Activated CD4-positive, alpha-beta memory T cell treated with anti-CD3 and anti-CD28 coated beads for 36 hours (primary cell): ENCODE measurements around the gene GDI2. TPM values are rescaled to one million over a fixed set of nuclear protein-coding genes. Genes with fewer than 3 reads are reported as not detected.
A peak's percentile ranks its signal among the peaks of the same experiment; 100 is the strongest.
"Not testable (repeated sequence)": the region's sequence is repeated elsewhere in the genome, so short reads cannot be mapped to it uniquely, and the experiment has no call there.

Experiments used
- CTCF ChIA-PET: fragments of 350-600 bp; sonication (Branson Sonifier 250); formaldehyde crosslinking; loops from one replicate; lab custom pipeline; 2021; ENCODE audit warnings: antibody characterized with exemption, inconsistent platforms; lab: Charles Lee
- POLR2A ChIA-PET: fragments of 350-600 bp; sonication (Branson Sonifier 250); formaldehyde crosslinking; loops from one replicate; lab custom pipeline; 2021; ENCODE audit warnings: antibody characterized with exemption; lab: Charles Lee
- DNase-seq: peaks from one replicate; pipeline ENCODE4 v3.0.0-alpha.2; 2020
- H3K27ac Mint-ChIP-seq: one replicate; pipeline ENCODE4 v1.8.0; 2021; ENCODE audit warnings: mixed read lengths
- H3K27me3 Mint-ChIP-seq: one replicate; pipeline ENCODE4 v1.8.0; 2021; ENCODE audit warnings: mixed read lengths
- H3K36me3 Mint-ChIP-seq: one replicate; pipeline ENCODE4 v1.8.0; 2021; ENCODE audit warnings: mixed read lengths
- H3K4me1 Mint-ChIP-seq: one replicate; pipeline ENCODE4 v1.8.0; 2021; ENCODE audit warnings: low read depth, mixed read lengths
- H3K4me3 Mint-ChIP-seq: one replicate; pipeline ENCODE4 v1.8.0; 2021; ENCODE audit warnings: mild to moderate bottlenecking, mixed read lengths
- H3K9me3 Mint-ChIP-seq: one replicate; pipeline ENCODE4 v1.8.0; 2021; ENCODE audit warnings: mixed read lengths
- intact Hi-C: fragments of 100-400 bp; cut with micrococcal nuclease; formaldehyde crosslinking; loops from one replicate; pipeline ENCODE4 v1.15.1; 2023
- total RNA-seq, 2 experiments: library from RNA; stranded (reverse); gene quantifications; one replicate each; pipeline ENCODE4 v1.2.3, GENCODE V29; 2021

Gene GDI2
- 100 to 1,000 TPM; 283 to 286 TPM for total RNA-seq

DNA sequence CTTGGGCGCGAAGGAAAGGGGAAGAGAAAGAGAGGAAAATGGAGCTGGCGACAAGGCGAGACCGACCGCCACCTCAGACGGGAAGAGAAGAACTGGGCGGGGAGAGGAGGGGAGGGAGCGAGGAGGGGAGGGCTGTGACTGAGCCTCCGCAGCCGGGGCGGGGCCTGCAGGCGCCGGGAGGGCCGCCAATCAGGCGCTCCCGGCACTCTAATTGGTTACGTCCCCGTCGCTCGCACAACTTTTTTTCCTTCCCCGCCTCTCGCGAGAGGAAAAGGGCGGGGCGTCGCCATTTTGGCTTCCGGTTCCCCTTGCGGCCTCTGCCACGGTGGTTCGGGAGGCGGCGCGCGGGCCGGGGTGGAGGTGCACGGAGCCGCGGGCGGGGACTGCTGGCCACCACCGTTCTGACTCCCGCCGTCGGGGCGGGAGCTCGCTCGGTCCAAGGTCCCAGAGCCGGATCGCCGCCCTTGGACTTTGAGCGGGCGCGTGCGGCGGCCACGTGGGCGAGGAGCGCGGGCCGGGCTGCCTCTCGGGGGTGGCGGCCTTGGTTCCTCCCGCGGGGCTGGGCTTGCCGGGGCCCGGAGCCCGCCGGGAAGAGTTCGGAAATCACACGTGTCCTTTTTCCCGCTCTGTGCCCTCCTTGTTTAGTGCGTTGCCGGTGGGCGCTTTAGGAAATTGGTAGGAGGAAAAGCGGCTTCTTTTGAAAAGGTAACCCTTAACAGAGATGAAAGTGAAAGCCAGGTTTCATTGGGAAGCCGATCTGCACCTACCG, at the start of gene GDI2:
Gene GDI2 (minus strand): TSS at position 94 of the 769 bp plus-strand sequence. CDS start 176 bp downstream, outside the sequence.
- Mint-ChIP-seq H3K36me3 (peaks cover 22% of the 10 kb centered on the region), H3K4me1 (peaks cover 60% of the 10 kb centered on the region), H3K9me3 (no peaks in the 10 kb centered on the region), H3K27ac (peak within 1 kb of the TSS; percentile 95), H3K27me3 (no peaks in the 10 kb centered on the region), H3K4me3 (peak within 1 kb of the TSS; percentile 82)
- CTCF ChIA-PET: interaction anchor here (0.8 to 1.7 kb wide), 7 partner anchors 8 to 184 kb away, joined by 3 to 6 read pairs (median 4); partner anchors contain the start of genes ANKRD16 and FBH1
- DNase-seq: peak; percentile 98
- intact Hi-C loops: loop anchor here (1.0 to 10.0 kb wide), 10 partner anchors 36 to 519 kb away; partner anchors contain the start of genes ANKRD16, IL15RA, PFKFB3 and TASOR2
- POLR2A ChIA-PET: interaction anchor here (0.6 to 2.3 kb wide), 11 partner anchors 30 to 265 kb away, joined by 3 to 20 read pairs (median 4); partner anchors contain the start of genes ANKRD16 and FBH1

GRCh38 chr10:5862360-5862961, 49.2 kb upstream of the GDI2 start:
- no peaks in the 10 kb centered on the region for H3K4me1 Mint-ChIP-seq
- H3K4me3 Mint-ChIP-seq: no peak overlapping the region
- H3K9me3 Mint-ChIP-seq: no peaks in the 10 kb centered on the region
- ChIA-PET POLR2A (interaction anchor here (1.0 to 1.3 kb wide), 2 partner anchors 27 to 109 kb away, joined by 3 read pairs; no protein-coding TSS in a partner anchor), CTCF (no interaction called here)
- peak; percentile 33 for DNase-seq
- H3K27me3 Mint-ChIP-seq: no peaks in the 10 kb centered on the region
- intact Hi-C loops: no loop called here
- H3K36me3 Mint-ChIP-seq: no peaks in the 10 kb centered on the region
- H3K27ac Mint-ChIP-seq: no peak overlapping the region

DNA sequence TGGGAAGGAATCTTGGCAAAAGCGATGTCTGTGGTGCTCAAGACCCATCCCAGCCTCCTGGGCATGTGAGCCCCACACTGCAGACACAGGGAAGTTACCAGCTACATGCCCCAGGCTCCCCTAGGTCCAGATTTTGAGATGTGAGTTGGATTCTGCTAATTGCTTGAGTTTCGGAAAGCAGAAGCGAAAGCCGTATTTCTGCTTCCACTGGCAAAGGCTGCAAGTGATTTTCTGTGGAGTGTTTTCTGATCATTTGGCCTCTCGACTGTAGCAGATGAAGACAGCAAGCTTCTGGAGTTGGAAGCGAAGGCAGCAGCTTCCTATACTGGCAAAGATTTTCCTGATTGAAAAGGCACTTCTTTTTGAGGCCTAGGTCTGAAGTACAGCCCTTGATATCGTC, 46.8 kb upstream of the GDI2 start:
- no peaks in the 10 kb centered on the region for H3K36me3 Mint-ChIP-seq

DNA sequence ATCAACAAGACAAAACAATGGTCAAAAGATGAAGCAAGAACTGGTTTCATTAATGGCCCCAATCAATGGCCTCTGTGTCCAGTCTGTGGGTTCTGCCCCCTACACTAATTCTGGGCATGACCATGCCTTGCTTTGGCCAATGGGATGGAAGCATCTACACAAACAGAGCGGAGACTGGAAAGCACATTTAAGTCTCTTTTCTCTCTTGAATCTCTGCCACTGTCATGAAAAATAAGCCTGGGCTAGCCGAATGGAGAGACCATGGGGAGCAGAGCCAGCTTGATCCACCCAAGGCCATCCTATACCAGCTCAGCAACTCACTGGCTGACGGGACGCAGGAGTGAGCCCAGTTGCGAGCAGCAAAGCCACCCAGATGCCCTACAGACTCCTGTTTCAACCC, 45.6 kb upstream of the GDI2 start:
- Mint-ChIP-seq H3K4me1 (no peaks in the 10 kb centered on the region), H3K27ac (no peak overlapping the region), H3K9me3 (no peaks in the 10 kb centered on the region), H3K27me3 (no peaks in the 10 kb centered on the region), H3K36me3 (no peaks in the 10 kb centered on the region), H3K4me3 (no peak overlapping the region)
- POLR2A ChIA-PET: no interaction called here
- CTCF ChIA-PET: no interaction called here
- intact Hi-C loops: no loop called here
- no peak for DNase-seq

More for the DNA sequence above, 46.8 kb upstream of the GDI2 start:
- intact Hi-C loops: no loop called here
- ChIA-PET CTCF (interaction anchor here (0.7 to 1.1 kb wide), 2 partner anchors 9 to 13 kb away, joined by 3 read pairs; no protein-coding TSS in a partner anchor), POLR2A (interaction anchor here (0.6 kb wide), 1 partner anchor 154 kb away, joined by 5 read pairs; no protein-coding TSS in a partner anchor)
- H3K27me3 Mint-ChIP-seq: no peaks in the 10 kb centered on the region
- H3K4me1 Mint-ChIP-seq: no peaks in the 10 kb centered on the region
- no peaks in the 10 kb centered on the region for H3K9me3 Mint-ChIP-seq
- H3K4me3 Mint-ChIP-seq: no peak overlapping the region
- no peak overlapping the region for H3K27ac Mint-ChIP-seq
- DNase-seq: no peak

- Mint-ChIP-seq H3K9me3 (no peaks in the 10 kb centered on the region), H3K27me3 (peaks cover 4% of the 10 kb centered on the region), H3K4me1 (no peaks in the 10 kb centered on the region), H3K4me3 (no peak overlapping the region), H3K36me3 (no peaks in the 10 kb centered on the region), H3K27ac (no peak overlapping the region)
- ChIA-PET CTCF (no interaction called here), POLR2A (no interaction called here)
- DNase-seq: no peak
- intact Hi-C loops: no loop called here
Observed at GRCh38 chr10:5856701-5857004, 43.4 kb upstream of the GDI2 start.

DNA sequence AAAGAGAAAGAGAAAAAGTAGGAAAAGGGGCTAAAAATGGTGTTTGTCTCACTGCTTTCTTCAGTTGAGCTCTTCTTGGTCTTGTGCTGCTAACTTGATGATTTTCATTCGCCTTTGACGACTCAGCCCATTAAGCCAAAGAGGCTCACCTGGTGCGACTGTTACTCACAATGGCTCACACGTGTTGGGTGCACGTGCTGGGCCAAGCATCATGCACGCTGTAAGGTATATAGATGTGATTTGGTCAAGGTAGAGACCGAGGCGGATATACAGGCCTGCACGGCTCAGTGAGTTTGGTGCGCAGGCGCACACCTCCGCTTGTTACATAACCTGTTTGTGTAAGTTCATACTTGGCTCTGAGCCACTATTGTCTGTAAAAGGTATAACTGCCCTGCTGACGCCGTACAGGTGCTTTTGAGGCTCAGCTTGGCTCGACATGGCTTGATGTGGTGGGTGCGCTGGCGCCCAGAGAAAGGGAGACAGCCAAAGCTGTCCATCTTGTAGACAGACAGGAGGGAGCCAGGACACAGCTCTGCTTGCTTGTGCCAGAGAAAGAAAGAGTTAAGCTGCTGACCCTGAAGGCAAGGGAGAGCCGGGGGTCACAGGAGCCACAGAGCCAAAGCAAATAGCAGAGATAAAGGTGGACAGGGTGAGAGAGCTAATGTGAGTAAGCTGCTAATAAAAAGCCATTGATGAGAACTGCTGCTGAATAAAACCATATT, 42.9 kb upstream of the GDI2 start:
- CTCF ChIA-PET: no interaction called here

DNA sequence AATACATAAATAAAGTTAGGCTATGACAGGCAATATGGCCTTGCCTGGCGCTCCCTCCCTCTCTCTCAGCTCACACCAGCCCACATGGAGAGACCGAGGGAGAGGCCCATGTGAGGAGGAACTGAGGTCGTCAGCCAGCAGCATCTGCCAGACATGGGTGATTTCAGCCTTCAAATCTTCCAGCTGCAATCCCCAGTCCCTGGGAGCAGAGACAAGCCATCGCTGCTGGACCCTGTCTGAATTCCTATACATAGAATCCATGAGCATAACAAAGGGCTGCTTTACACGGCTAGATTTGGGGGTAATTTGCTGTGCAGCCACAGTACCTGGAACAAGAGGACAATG, 40.9 kb upstream of the GDI2 start:
- ChIA-PET POLR2A (no interaction called here), CTCF (no interaction called here)
- Mint-ChIP-seq H3K4me3 (no peak overlapping the region), H3K27ac (no peak overlapping the region), H3K36me3 (no peaks in the 10 kb centered on the region), H3K9me3 (no peaks in the 10 kb centered on the region), H3K27me3 (peaks cover 4% of the 10 kb centered on the region), H3K4me1 (no peaks in the 10 kb centered on the region)
- intact Hi-C loops: no loop called here
- no peak for DNase-seq

More for the DNA sequence above, 42.9 kb upstream of the GDI2 start:
- H3K36me3 Mint-ChIP-seq: no peaks in the 10 kb centered on the region
- intact Hi-C loops: no loop called here
- H3K4me1 Mint-ChIP-seq: no peaks in the 10 kb centered on the region
- H3K27ac Mint-ChIP-seq: no peak overlapping the region
- H3K9me3 Mint-ChIP-seq: no peaks in the 10 kb centered on the region
- peaks cover 4% of the 10 kb centered on the region for H3K27me3 Mint-ChIP-seq
- no peak overlapping the region for H3K4me3 Mint-ChIP-seq
- DNase-seq: no peak
- POLR2A ChIA-PET: no interaction called here

DNA sequence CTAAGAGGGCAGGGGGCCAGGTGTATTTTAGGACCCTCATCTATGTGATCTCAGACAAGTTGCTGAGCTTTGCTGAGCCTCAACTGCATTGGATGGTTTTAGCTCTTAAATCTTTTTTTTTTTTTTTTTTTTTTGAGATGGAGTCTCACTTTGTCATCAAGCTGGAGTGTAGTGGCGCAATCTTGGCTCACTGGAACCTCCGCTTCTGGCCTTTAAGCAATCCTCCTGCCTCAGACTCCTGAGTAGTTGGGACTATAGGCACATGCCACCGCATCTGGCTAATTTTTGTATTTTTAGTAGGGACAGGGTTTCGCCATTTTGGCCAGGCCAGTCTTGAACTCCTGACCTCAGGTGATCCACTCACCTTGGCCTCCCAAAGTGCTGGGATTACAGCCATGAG, 33.4 kb upstream of the GDI2 start:
- Mint-ChIP-seq H3K4me1 (peaks cover 25% of the 10 kb centered on the region), H3K27ac (peak overlapping the region; percentile 84)
- not testable (repeated sequence) for H3K9me3 Mint-ChIP-seq, H3K36me3 Mint-ChIP-seq, H3K4me3 Mint-ChIP-seq, DNase-seq, H3K27me3 Mint-ChIP-seq
- intact Hi-C loops: loop anchor here (1.0 kb wide), 1 partner anchor 26 kb away; no protein-coding TSS in a partner anchor
- ChIA-PET POLR2A (interaction anchor here (0.6 to 1.0 kb wide), 3 partner anchors 26 to 746 kb away, joined by 3 read pairs; no protein-coding TSS in a partner anchor), CTCF (interaction anchor here (1.2 kb wide), 1 partner anchor 27 kb away, joined by 4 read pairs; no protein-coding TSS in a partner anchor)

DNA sequence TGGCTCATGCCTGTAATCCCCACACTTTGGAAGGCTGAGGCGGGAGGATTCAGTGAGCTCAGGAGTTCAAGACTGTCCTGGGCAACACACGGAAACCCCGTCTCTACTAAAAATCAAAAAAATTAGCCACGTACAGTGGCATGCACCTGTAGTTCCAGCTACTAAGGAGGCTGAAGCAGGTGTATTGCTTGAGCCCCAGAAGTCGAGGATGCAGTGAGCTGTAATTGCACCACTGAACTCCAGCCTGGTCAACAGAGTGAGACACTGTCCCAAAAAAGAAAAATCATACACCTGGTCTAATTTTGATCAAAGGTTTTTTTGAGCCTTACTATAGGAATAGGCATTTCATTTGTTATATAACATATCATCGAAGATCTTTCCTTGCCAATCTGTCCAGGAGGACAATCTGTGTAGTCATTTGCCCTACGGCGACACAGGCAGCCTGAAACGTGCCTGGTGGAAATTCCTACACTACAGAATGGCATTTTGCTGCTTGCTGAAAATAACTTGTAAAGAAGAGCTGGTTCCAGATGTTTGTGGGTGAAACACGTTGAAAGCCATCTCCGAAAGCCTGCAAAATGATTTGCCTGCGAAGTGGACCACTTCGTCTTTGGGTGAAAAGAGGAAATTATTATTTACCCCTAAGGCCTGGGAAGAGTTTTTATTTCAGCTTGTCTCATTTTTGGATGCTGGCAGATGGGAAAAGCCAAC, 31.3 kb upstream of the GDI2 start:
- intact Hi-C loops: no loop called here

DNA sequence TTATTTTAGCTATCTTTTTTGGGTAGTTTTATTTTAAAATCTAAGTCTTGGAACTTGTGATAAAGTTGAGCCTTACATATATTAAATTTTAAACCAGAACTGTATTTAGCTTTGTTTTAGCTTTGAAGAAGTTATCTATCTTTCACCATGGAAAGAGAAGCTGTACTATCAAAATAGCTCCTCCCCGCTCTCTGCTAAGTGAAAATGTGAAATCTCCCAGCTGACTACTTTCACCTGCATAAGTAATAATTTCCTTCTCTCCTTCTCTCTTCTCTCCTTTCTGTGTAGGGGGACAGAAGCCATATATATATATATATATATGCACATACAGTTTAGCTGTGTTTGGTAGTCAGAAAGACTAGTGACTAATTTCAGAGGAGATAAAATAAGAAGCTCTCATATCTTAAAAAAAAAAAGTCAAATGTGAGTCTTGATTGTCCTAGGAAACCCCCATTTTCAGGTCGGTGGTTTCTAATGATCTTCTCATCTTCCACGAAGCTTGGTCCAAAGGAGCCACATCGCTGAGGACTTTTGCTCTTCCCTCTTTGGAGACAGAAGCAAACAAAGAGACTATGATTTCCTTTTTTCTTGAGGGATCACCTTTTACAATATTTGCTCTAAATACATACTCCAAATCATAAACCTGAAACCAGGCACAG, 30.6 kb upstream of the GDI2 start:
- CTCF ChIA-PET: interaction anchor here (0.8 to 2.5 kb wide), 9 partner anchors 13 to 396 kb away, joined by 3 to 16 read pairs (median 3); partner anchors contain the start of gene GDI2
- no peak overlapping the region for H3K4me3 Mint-ChIP-seq
- H3K27me3 Mint-ChIP-seq: peaks cover 5% of the 10 kb centered on the region
- peak overlapping the region; percentile 53 for H3K27ac Mint-ChIP-seq
- peak; percentile 20 for DNase-seq
- no peaks in the 10 kb centered on the region for H3K9me3 Mint-ChIP-seq
- intact Hi-C loops: no loop called here
- H3K36me3 Mint-ChIP-seq: no peaks in the 10 kb centered on the region
- H3K4me1 Mint-ChIP-seq: peaks cover 25% of the 10 kb centered on the region
- POLR2A ChIA-PET: interaction anchor here (0.5 to 2.4 kb wide), 6 partner anchors 24 to 1029 kb away, joined by 4 to 12 read pairs (median 6); partner anchors contain the start of genes ANKRD16, FBH1 and GDI2

More for the DNA sequence above, 31.3 kb upstream of the GDI2 start:
- peaks cover 25% of the 10 kb centered on the region for H3K4me1 Mint-ChIP-seq
- CTCF ChIA-PET: interaction anchor here (0.8 to 2.5 kb wide), 8 partner anchors 14 to 397 kb away, joined by 3 to 16 read pairs (median 3); no protein-coding TSS in a partner anchor
- H3K27ac Mint-ChIP-seq: peak overlapping the region; percentile 11
- H3K27me3 Mint-ChIP-seq: peaks cover 5% of the 10 kb centered on the region
- H3K9me3 Mint-ChIP-seq: no peaks in the 10 kb centered on the region
- POLR2A ChIA-PET: interaction anchor here (0.7 to 2.4 kb wide), 4 partner anchors 25 to 1030 kb away, joined by 4 to 12 read pairs (median 8); partner anchors contain the start of genes ANKRD16, FBH1 and GDI2
- DNase-seq: no peak
- no peaks in the 10 kb centered on the region for H3K36me3 Mint-ChIP-seq
- H3K4me3 Mint-ChIP-seq: no peak overlapping the region

GRCh38 chr10:5841965-5842364, 28.7 kb upstream of the GDI2 start:
- no peak overlapping the region for H3K27ac Mint-ChIP-seq
- ChIA-PET CTCF (no interaction called here), POLR2A (no interaction called here)

More at GRCh38 chr10:5841965-5842364, 28.7 kb upstream of the GDI2 start:
- Mint-ChIP-seq H3K4me3 (no peak overlapping the region), H3K27me3 (peaks cover 5% of the 10 kb centered on the region), H3K9me3 (no peaks in the 10 kb centered on the region), H3K36me3 (no peaks in the 10 kb centered on the region), H3K4me1 (peaks cover 25% of the 10 kb centered on the region)
- no peak for DNase-seq
- intact Hi-C loops: no loop called here
